HEK293 (cell line): ENCODE results near the gene SERF2.

Experiments used
- CTCF ChIP-seq: fragments of 450-650 bp; formaldehyde crosslinking; IDR thresholded peaks from 2 replicates; pipeline ENCODE4 v1.5.1; 2016; ENCODE audit warnings: missing biosample characterization, missing genetic modification characterization
- SETDB1 ChIP-seq: IDR thresholded peaks from one replicate; pipeline ENCODE4 v1.6.1; 2017; ENCODE audit warnings: mild to moderate bottlenecking, low read length, moderate library complexity, mixed read lengths; ENCODE audit not compliant: insufficient read length
- ZNF10 ChIP-seq: fragments of 450-650 bp; formaldehyde crosslinking; IDR thresholded peaks from 2 replicates; pipeline ENCODE4 v1.5.1; 2017; ENCODE audit warnings: missing biosample characterization, missing genetic modification characterization
- ZNF121 ChIP-seq: fragments of 450-650 bp; formaldehyde crosslinking; IDR thresholded peaks from 2 replicates; pipeline ENCODE4 v1.5.1; 2016; ENCODE audit warnings: missing biosample characterization, missing genetic modification characterization

GRCh38 chr15:43748376-43748775 is 43.7 kb upstream of the SERF2 start:
- TF ChIP-seq CTCF (tag by site-specific recombination): no peak
- no peak for TF ChIP-seq SETDB1
- no peak for TF ChIP-seq ZNF121
- no peak for TF ChIP-seq ZNF10 (tag by site-specific recombination)
